Suppressor macrophage treated with lipopolysaccharide for 4 hours (primary cell): ENCODE results near the gene COL6A6.
"Not testable (repeated sequence)": the region's sequence is repeated elsewhere in the genome, so short reads cannot be mapped to it uniquely, and the experiment has no call there.

Experiments used
- DNase-seq: peaks from one replicate; pipeline ENCODE4 v3.0.0-alpha.2; 2020

COL6A6 gene

GRCh38 chr3:130539005-130539404 lies 22.0 kb downstream of the COL6A6 start:
- DNase-seq = peak; percentile 37

- DNase-seq = no peak
Observed at GRCh38 chr3:130543322-130543721, 26.3 kb downstream of the COL6A6 start.

- no peak for DNase-seq
Observed at GRCh38 chr3:130546920-130547679, 30.1 kb downstream of the COL6A6 start.

- DNase-seq = not testable (repeated sequence)
Observed at GRCh38 chr3:130547680-130548065, 30.7 kb downstream of the COL6A6 start.

- DNase-seq = no peak
Observed at GRCh38 chr3:130548356-130548755, 31.4 kb downstream of the COL6A6 start.

GRCh38 chr3:130557336-130558035 lies 40.5 kb downstream of the COL6A6 start:
- DNase-seq = no peak

- no peak for DNase-seq
Observed at GRCh38 chr3:130558366-130558765, 41.4 kb downstream of the COL6A6 start.

GRCh38 chr3:130565224-130565623 lies 48.2 kb downstream of the COL6A6 start:
- no peak for DNase-seq
